ENCODE results near the gene PKDCC.
A peak's percentile ranks its signal among the peaks of the same experiment; 100 is the strongest.

DNA sequence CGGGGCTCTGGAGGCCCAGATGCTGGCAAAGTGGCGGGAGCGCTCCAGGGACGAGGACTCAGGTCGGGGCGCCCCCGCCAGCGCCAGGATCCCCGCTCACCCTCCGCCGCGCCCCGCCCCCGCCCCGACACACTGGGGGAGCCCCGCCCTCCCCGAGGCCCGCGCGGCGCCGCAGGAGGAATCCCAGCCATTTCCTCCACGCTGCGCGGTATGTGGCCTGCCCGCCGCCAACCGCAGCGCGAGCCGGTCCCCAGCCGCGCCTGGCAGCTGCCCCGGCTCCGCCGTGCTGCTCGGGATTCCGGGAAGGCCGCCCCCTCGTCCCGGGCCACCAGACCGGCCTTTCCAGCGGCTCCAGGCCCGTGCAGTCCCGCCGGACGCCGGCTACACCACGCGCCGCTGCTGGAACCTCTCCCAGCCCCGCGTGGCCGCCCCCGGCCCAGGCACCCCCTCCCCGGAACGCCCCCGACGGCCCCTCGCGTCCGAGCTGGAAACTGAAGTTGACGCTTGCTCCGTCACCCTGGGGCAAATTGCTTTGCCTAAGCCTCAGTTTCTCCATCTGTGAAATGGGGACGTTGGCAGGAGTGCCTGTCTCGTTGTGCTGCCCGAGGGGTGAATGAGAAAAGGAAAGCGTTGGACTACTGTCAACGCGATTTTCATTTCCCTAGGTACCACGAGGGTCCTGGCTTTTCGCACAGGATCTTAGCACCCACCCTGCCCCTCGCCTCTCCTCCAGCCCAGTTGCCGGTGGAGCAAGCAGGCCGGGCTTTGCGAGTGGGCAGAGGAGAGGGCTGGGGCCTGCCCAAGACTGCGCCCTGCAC is 53.6 kb downstream of the PKDCC start:
- TF ChIP-seq POLR2A (IDR thresholded peaks at IDR 0.05; ENCODE audit: low read depth, low read length) (peak; percentile 20; the same call in 1 of the 2 replicates), SPI1 (IDR thresholded peaks at IDR 0.05; ENCODE audit: low read depth, low read length) (no peak), TAF1 (IDR thresholded peaks at IDR 0.05; ENCODE audit: low read depth, low read length) (no peak), POLR2AphosphoS5 (IDR thresholded peaks at IDR 0.05; ENCODE audit: low read depth, low read length) (no peak; the same call in 1 of the 2 replicates), PAX5 (IDR thresholded peaks at IDR 0.05; ENCODE audit: insufficient read depth, low read length, severe bottlenecking) (no peak), POU2F2 (IDR thresholded peaks at IDR 0.05; ENCODE audit: low read depth, low read length) (no peak)
